ENCODE data around the gene GNAQ. TPM values are rescaled to one million over a fixed set of nuclear protein-coding genes. Genes with fewer than 3 reads are reported as not detected.

The GNAQ gene
- total RNA-seq, 1 experiment from 2014 or later = 48.6 TPM

DNA sequence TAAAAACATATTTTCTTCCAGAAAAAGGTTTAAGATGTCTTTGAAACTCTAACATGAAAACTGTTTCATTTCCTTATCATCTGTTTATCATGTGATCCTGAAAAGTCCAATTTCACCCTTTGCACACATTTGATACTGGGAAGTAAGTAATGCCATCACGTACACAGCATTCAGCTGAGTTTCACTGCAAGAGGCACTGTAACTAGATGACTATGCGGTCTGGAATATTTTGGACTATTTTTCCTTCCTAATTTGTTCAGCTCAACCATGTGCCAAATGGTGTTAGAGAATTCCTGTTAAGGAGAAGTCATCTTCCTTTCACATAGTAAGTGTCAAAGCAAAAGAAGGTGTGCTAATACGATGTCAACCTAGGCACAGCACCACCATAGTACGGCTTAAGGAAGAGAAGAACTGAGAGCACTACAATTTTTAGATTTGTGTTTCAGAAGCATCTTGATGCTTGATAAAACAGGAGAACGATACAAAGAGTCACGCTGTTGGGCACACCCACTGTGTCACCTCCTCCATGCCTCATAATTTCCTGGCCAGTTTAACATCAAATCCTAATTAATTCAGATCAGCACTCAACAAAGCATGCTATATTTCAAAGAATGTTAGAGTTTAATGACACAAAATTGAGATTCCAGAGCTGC lies 77.5 kb downstream of the GNAQ start:
- no CpG with 5 or more reads among the region's 6 CpGs for WGBS (ENCODE audit: extremely low coverage, insufficient read length, low lambda C conversion rate)
- Histone ChIP-seq H2BK15ac (ENCODE audit: low read depth, low read length) (no peak overlapping the region), H4K20me1 (ENCODE audit: control insufficient read depth, insufficient read depth, insufficient read length) (no peaks in the 10 kb centered on the region), H3K79me1 (ENCODE audit: insufficient read depth, low read depth, low read length, poor library complexity, severe bottlenecking) (peaks cover 4% of the 10 kb centered on the region), H2BK20ac (ENCODE audit: low read depth, low read length, poor library complexity, severe bottlenecking) (no peak overlapping the region), H3K79me2 (ENCODE audit: insufficient read depth, low read length) (peaks cover 5% of the 10 kb centered on the region; the same call in 1 of the 2 replicates), H4K5ac (ENCODE audit: insufficient read length, low read depth, low read length) (no peak overlapping the region), H4K91ac (ENCODE audit: insufficient read length, low read depth, low read length) (no peak overlapping the region), H3K4me1 (ENCODE audit: insufficient read depth, low read length) (peaks cover 13% of the 10 kb centered on the region; the same call in 1 of the 2 replicates), H3K4ac (ENCODE audit: low read depth, low read length) (no peak overlapping the region), H3K23ac (ENCODE audit: insufficient read length, low read depth, low read length) (no peak overlapping the region), H2BK12ac (ENCODE audit: insufficient read length, low read depth, low read length) (no peak overlapping the region), H3K18ac (ENCODE audit: insufficient read length, low read depth, low read length) (no peak overlapping the region), H3K9me3 (ENCODE audit: control insufficient read depth, low read depth, low read length) (no peaks in the 10 kb centered on the region), H3K23me2 (ENCODE audit: insufficient read length, low read depth, low read length, poor library complexity, severe bottlenecking) (no peaks in the 10 kb centered on the region), H2AK5ac (ENCODE audit: insufficient read length, low read length) (no peak overlapping the region), H3K56ac (ENCODE audit: insufficient read length, low read depth, low read length) (no peak overlapping the region), H2BK120ac (ENCODE audit: low read depth, low read length, poor library complexity, severe bottlenecking) (no peak overlapping the region), H3K27ac (ENCODE audit: insufficient read length, low read depth, low read length) (no peak overlapping the region), H3K27me3 (ENCODE audit: insufficient read depth, low read length) (no peaks in the 10 kb centered on the region), H3K4me2 (ENCODE audit: insufficient read depth, insufficient read length, low read length) (no peak overlapping the region), H2BK5ac (ENCODE audit: insufficient read length, low read length) (no peak overlapping the region), H3K14ac (ENCODE audit: insufficient read depth, low read length) (no peak overlapping the region), H4K8ac (replicated peaks; ENCODE audit: insufficient read length, low read depth, low read length) (no peak overlapping the region), H2AFZ (ENCODE audit: low read length) (no peak overlapping the region), H3T11ph (ENCODE audit: low read length) (no peak overlapping the region), H3K9ac (ENCODE audit: extremely low read depth, insufficient read length, low read length) (no peak overlapping the region)
- H3K4me3 Mint-ChIP-seq = no peak overlapping the region
- H3K27me3 Mint-ChIP-seq (ENCODE audit: low read depth) = no peaks in the 10 kb centered on the region
- DNase-seq = no peak
- TF ChIP-seq, protein P1, sequence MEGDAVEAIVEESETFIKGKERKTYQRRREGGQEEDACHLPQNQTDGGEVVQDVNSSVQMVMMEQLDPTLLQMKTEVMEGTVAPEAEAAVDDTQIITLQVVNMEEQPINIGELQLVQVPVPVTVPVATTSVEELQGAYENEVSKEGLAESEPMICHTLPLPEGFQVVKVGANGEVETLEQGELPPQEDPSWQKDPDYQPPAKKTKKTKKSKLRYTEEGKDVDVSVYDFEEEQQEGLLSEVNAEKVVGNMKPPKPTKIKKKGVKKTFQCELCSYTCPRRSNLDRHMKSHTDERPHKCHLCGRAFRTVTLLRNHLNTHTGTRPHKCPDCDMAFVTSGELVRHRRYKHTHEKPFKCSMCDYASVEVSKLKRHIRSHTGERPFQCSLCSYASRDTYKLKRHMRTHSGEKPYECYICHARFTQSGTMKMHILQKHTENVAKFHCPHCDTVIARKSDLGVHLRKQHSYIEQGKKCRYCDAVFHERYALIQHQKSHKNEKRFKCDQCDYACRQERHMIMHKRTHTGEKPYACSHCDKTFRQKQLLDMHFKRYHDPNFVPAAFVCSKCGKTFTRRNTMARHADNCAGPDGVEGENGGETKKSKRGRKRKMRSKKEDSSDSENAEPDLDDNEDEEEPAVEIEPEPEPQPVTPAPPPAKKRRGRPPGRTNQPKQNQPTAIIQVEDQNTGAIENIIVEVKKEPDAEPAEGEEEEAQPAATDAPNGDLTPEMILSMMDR (conservative IDR thresholded peaks at IDR 0.05) = no peak
- H3K4me1 Mint-ChIP-seq = peaks cover 50 to 51% of the 10 kb centered on the region in 2 experiments
- H3K27ac Mint-ChIP-seq = peak overlapping the region in 2 of 3 experiments; percentile 10 to 21; a peak in 2 of 7 replicates
- H3K36me3 Mint-ChIP-seq (ENCODE audit: insufficient read depth in 1 of 3, low read depth in 3 of 3) = no peaks in the 10 kb centered on the region
- no peaks in the 10 kb centered on the region for H3K9me3 Mint-ChIP-seq
